Adrenal gland (tissue), 12 donors: ENCODE data around the gene C3orf20. TPM values are rescaled to one million over a fixed set of nuclear protein-coding genes. Genes with fewer than 3 reads are reported as not detected.

Experiments
- DNase-seq, 7 donors: peaks; one replicate each; pipeline ENCODE4 v3.0.0-alpha.2; 2019 to 2020
- H3K27ac ChIP-seq, 5 donors: fragments of 200-600 bp; sonication (generic) in 4 of 5; 1 replicate in 3 of 5; 2 replicates in 2 of 5; pipeline versions ENCODE4 v1.5.1 to v1.8.0; 2016 to 2020; ENCODE audit warnings: mild to moderate bottlenecking in 1 of 5
- H3K27me3 ChIP-seq: fragments of 200-600 bp; 2 replicates; pipeline ENCODE4 v1.8.0; 2021
- H3K36me3 ChIP-seq, 2 donors: fragments of 200-600 bp; replicated peaks in 1 of 2; 1 replicate in 1 of 2; 2 replicates in 1 of 2; pipeline versions ENCODE4 v1.5.1 to v1.8.0; 2018 to 2022
- H3K4me1 ChIP-seq, 2 donors: fragments of 200-600 bp; replicated peaks in 1 of 2; 1 replicate in 1 of 2; 2 replicates in 1 of 2; pipeline versions ENCODE4 v1.5.1 to v1.8.0; 2018 to 2021
- H3K4me3 ChIP-seq, 4 donors: fragments of 200-600 bp; sonication (generic) in 3 of 4; one replicate each; pipeline ENCODE4 v1.5.1; 2016 to 2018
- H3K9me3 ChIP-seq, 3 donors: fragments of 200-600 bp; sonication (generic) in 1 of 3; replicated peaks in 1 of 3; 1 replicate in 2 of 3; 2 replicates in 1 of 3; pipeline versions ENCODE4 v1.5.1 to v1.8.0; 2016 to 2021
- POLR2A ChIP-seq, 2 donors: fragments of 450-650 bp; IDR thresholded peaks; one replicate each; pipeline ENCODE4 v1.6.1; 2017; ENCODE audit warnings: antibody characterized with exemption in 2 of 2, mild to moderate bottlenecking in 2 of 2, moderate library complexity in 1 of 2
- WGBS, 4 donors: extraction: QIAGEN DNeasy Blood & Tissue Kit in 2 of 4; methylation state at CpG; one replicate each; pipeline versions ENCODE4 v1.1.5 to v1.1.7; 2013 to 2017; 5-methylcytosine and 5-hydroxymethylcytosine counted together
- intact Hi-C, 2 donors: fragments of 100-400 bp; cut with DNase I; formaldehyde crosslinking; loops; one replicate each; pipeline versions ENCODE4 v1.14.1 to v1.15.0; 2022 to 2023
- polyA plus RNA-seq, 3 donors: library from polyadenylated mRNA; stranded (reverse); fragments of 200-250 nt in 2 of 3; fragments of 350-450 nt in 1 of 3; fragmentation: Illumina TruSeq in 1 of 3; extraction: RNeasy Lipid Tissue Mini Kit (QIAGEN cat#74804) in 1 of 3; gene quantifications; one replicate each; pipeline ENCODE4 v1.2.3, GENCODE V29; 2013 to 2014
- total RNA-seq, 9 donors: library from RNA; depleted of rRNA in 4 of 9; stranded (reverse); fragments of >200 nt in 4 of 9; fragments of 120-200 nt in 1 of 9; fragmentation: NEBNext Ultra II Directional in 1 of 9; extraction: Animal tissue kit (Norgen Biotek cat#: 25700) in 1 of 9; gene quantifications; one replicate each; pipeline versions ENCODE4 v1.1.0 to v1.2.4, GENCODE V29; 2013 to 2023
- TF ChIP-seq, protein P1 (sequence below), 6 experiments: fragments of 450-650 bp in 4 of 6; fragments of 200-600 bp in 2 of 6; sonication (generic) in 1 of 6; IDR thresholded peaks; 1 replicate in 5 of 6; 2 replicates in 1 of 6; pipeline versions ENCODE4 v1.5.1 to v1.8.0; 2016 to 2021; ENCODE audit warnings: antibody characterized with exemption in 6 of 6, mild to moderate bottlenecking in 2 of 6, moderate library complexity in 1 of 6
- donor health status: healthy with polysubstance abuse.
- donor health status: Bipolar disorder and iron deficiency.
- donor health status: DM: yes; HTN: yes; CAD: no.
- donor health status: DM: no; HTN: no; CAD: no.
- donor health status: DM: no; HTN: no; CAD: no.
- donor health status: DM: yes; HTN: yes; CAD: no.

C3orf20 gene
- total and polyA plus RNA-seq, 12 donors = 0.07 to 0.39 TPM; not detected in 10

DNA sequence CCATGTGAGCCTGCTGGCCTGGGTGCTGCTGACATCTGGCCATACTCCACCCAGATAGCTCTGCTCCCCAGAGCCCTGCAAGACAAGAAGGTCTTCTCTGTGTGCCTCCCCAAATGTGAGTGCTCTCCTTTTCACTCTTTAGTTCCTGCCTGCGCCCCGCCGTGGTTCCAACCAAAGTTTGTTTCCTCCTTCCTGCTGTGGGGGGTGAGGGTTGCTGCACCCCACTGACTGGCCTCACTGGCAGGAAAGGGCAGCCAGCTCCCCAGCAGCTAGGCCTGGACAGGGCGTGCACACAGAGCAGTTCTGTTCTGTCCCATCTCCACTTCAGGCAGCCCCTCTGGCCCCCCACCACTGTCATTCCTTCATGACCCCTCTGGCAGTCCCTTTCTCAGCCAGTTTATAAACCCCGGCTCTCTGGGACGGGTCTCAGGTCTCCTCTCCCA, 28.8 kb upstream of the C3orf20 start:
- Histone ChIP-seq H3K9me3 (no peaks in the 10 kb centered on the region), H3K27ac (no peak overlapping the region), H3K27me3 (peaks cover 4% of the 10 kb centered on the region), H3K4me1 (no peaks in the 10 kb centered on the region), H3K36me3 (no peaks in the 10 kb centered on the region), H3K4me3 (no peak overlapping the region)
- TF ChIP-seq, protein P1, sequence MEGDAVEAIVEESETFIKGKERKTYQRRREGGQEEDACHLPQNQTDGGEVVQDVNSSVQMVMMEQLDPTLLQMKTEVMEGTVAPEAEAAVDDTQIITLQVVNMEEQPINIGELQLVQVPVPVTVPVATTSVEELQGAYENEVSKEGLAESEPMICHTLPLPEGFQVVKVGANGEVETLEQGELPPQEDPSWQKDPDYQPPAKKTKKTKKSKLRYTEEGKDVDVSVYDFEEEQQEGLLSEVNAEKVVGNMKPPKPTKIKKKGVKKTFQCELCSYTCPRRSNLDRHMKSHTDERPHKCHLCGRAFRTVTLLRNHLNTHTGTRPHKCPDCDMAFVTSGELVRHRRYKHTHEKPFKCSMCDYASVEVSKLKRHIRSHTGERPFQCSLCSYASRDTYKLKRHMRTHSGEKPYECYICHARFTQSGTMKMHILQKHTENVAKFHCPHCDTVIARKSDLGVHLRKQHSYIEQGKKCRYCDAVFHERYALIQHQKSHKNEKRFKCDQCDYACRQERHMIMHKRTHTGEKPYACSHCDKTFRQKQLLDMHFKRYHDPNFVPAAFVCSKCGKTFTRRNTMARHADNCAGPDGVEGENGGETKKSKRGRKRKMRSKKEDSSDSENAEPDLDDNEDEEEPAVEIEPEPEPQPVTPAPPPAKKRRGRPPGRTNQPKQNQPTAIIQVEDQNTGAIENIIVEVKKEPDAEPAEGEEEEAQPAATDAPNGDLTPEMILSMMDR (IDR thresholded peaks at IDR 0.05) = no peak
- TF ChIP-seq POLR2A (IDR thresholded peaks at IDR 0.05) = no peak
- DNase-seq = no peak
- intact Hi-C loops = no loop called here
- 79 to 91% (median 85%) methylated on average over 6 of the region's 6 CpGs for WGBS, 4 donors

DNA sequence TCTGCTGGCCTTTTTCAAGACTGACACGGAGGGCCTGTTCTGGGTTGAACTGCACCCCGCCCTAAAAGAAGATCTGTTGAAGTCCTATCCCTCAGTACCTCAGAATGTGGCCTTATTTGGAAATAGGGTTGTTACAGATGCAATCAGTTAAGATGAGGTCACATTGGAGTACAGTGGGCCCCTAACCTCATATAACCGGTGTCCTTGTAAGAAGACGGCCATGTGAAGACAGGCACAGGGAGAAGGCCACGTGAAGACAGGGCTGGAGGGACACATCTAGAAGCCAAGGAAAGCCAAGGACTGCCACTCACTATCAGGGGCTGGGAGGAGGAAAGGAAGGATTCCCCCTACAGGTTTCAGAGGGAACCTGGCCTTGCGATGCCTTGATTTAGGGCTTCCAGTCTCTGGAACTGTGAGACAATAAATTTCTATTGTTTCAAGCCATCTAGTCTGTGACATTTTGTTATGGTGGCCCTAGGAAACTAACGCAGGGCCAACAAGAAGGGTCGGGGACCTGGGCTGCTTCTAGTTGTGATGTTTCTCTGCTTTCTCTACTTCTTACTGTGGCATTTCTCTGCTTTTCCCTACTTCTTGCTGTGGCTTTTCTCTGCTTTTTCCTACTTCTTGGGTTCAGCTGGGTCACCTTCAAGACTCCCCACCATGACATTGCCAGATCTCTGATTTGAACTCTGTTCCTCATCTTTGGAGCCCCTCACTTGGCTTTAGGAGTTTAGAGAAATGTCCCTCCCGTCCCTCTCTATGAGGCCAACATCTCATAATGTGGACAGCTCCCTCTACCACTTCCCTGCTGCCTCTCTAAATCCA, 28.1 kb upstream of the C3orf20 start:
- Histone ChIP-seq H3K27me3 (peaks cover 3% of the 10 kb centered on the region), H3K4me1 (no peaks in the 10 kb centered on the region), H3K9me3 (no peaks in the 10 kb centered on the region), H3K27ac (no peak overlapping the region), H3K36me3 (no peaks in the 10 kb centered on the region), H3K4me3 (no peak overlapping the region)
- WGBS, 4 donors = 72 to 80% (median 76%) methylated on average over 9 of the region's 9 CpGs
- intact Hi-C loops = no loop called here
- TF ChIP-seq POLR2A (IDR thresholded peaks at IDR 0.05) = no peak
- TF ChIP-seq, protein P1 (IDR thresholded peaks at IDR 0.05) = no peak
- DNase-seq = no peak

DNA sequence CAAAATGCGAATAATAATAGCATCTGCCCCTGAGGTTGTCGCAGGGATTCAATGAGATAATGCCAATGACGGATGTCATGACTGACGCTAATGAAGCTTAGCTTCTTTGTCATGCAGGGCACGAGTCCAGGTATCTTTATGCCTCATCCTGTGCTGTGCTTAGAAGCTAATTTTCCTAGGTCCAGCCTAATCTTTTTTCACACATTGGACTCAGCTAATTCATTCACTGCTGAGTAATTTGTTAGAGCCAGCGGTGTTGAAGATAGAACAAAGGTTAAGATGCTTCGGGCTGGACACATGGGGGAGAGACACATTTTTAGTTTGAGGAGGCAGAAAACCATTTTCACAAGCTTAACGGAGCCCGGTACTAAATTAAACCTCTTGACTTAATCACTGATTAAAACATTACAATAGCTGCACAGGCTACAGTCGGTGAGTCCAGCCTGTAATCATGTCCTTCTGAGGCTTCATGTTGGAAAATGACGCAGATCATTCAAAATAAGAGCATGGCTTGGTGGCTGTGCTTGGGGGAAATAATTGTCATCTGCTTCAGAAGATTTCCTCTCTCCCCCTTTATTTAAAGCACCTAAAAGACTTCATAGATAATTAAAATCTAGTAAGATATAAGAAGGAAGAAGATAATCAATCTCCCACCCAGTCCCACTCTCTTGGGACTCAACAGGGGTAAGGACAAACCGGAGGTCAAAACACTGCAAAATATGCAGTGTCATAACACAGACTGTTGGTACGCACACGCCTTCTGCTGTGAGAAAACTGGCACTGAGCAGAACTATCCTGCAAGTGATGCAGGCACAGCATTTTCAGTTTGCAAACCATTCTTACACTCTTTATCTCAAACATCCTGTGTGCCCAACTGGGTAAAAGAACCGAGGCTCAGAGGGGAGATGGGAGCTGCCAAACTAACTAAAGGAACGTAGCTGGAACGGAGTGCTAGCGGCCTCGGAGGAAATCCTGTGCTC, 26.7 kb upstream of the C3orf20 start:
- no peaks in the 10 kb centered on the region for H3K36me3 ChIP-seq
- DNase-seq = no peak
- H3K9me3 ChIP-seq = no peaks in the 10 kb centered on the region
- H3K4me1 ChIP-seq = peaks cover 8 to 12% of the 10 kb centered on the region in 2 donors
- TF ChIP-seq POLR2A (IDR thresholded peaks at IDR 0.05) = no peak
- TF ChIP-seq, protein P1 (IDR thresholded peaks at IDR 0.05) = no peak
- no peak overlapping the region for H3K27ac ChIP-seq
- intact Hi-C loops = no loop called here
- H3K27me3 ChIP-seq = no peaks in the 10 kb centered on the region
- WGBS, 4 donors = 65 to 83% (median 72%) methylated on average over 15 to 19 of the region's 19 CpGs
- no peak overlapping the region for H3K4me3 ChIP-seq

DNA sequence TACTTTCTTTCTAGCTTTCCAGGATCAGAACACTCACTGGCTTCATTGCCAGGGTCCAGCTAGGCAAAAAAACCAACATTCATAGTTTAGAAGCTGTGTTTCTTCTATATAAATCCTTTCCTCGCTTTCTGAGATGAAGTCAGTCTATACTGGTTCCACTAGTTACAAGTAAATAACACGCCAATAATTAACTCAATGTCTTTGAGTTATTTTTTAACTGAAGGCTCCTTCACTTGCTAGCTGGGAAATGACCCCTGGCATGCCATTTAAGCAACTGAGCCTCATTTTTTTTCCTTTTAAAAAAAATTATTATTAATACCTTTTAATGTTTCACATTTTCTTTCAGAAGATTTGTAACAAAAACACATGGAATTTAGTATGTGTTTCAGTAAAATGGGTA, 25.5 kb upstream of the C3orf20 start:
- no peak for DNase-seq
- Histone ChIP-seq H3K27me3 (no peaks in the 10 kb centered on the region), H3K4me1 (peaks cover 15 to 19% of the 10 kb centered on the region in 2 donors), H3K27ac (no peak overlapping the region), H3K36me3 (no peaks in the 10 kb centered on the region), H3K4me3 (no peak overlapping the region), H3K9me3 (no peaks in the 10 kb centered on the region)
- TF ChIP-seq, protein P1 (IDR thresholded peaks at IDR 0.05) = no peak
- no peak for TF ChIP-seq POLR2A (IDR thresholded peaks at IDR 0.05)
- intact Hi-C loops = no loop called here
- 86 to 94% (median 93%) methylated on average over 2 of the region's 2 CpGs for WGBS, 4 donors
